Neuronal stem cell (in vitro differentiated cells): ENCODE data around the gene KMO.
A peak's percentile ranks its signal among the peaks of the same experiment; 100 is the strongest.

Source experiments
- DNase-seq: peaks from one replicate; pipeline ENCODE4 v3.0.0-alpha.2; 2013; ENCODE audit warnings: low spot score
- H2AFZ ChIP-seq: one replicate; pipeline ENCODE4 v1.6.1; 2013; ENCODE audit warnings: mild to moderate bottlenecking, low read length, inconsistent platforms
- H2AK5ac ChIP-seq: 2 replicates; pipeline ENCODE4 v1.6.1; 2013; ENCODE audit warnings: low read depth, mild to moderate bottlenecking, inconsistent platforms, low read length, moderate library complexity, mixed read lengths
- H2BK120ac ChIP-seq: 2 replicates; pipeline ENCODE4 v1.6.1; 2013; ENCODE audit warnings: low read depth, mild to moderate bottlenecking, inconsistent platforms, low read length, moderate library complexity, mixed read lengths
- H2BK12ac ChIP-seq: one replicate; pipeline ENCODE4 v1.6.1; 2013; ENCODE audit warnings: low read length, inconsistent platforms
- H2BK15ac ChIP-seq: 2 replicates; pipeline ENCODE4 v1.6.1; 2013; ENCODE audit warnings: mild to moderate bottlenecking, low read length, inconsistent platforms, mixed read lengths
- H2BK5ac ChIP-seq: one replicate; pipeline ENCODE4 v1.6.1; 2013; ENCODE audit warnings: inconsistent platforms, mild to moderate bottlenecking, low read length, moderate library complexity
- H3K14ac ChIP-seq: one replicate; pipeline ENCODE4 v1.6.1; 2013; ENCODE audit warnings: low read length, inconsistent platforms
- H3K18ac ChIP-seq: 2 replicates; pipeline ENCODE4 v1.6.1; 2013; ENCODE audit warnings: low read length, inconsistent platforms
- H3K23ac ChIP-seq: 2 replicates; pipeline ENCODE4 v1.6.1; 2013; ENCODE audit warnings: low read depth, mild to moderate bottlenecking, mixed read lengths, low read length, inconsistent platforms; ENCODE audit not compliant: poor library complexity
- H3K27ac ChIP-seq: replicated peaks from 3 replicates; pipeline ENCODE4 v1.5.1; 2013; ENCODE audit warnings: low read length, inconsistent platforms
- H3K27me3 ChIP-seq, 3 experiments: 2 replicates each; pipeline ENCODE4 v1.6.1; 2013; ENCODE audit warnings: low read length in 3 of 3, mild to moderate bottlenecking in 2 of 3, inconsistent platforms in 1 of 3, low read depth in 1 of 3, mixed read lengths in 1 of 3, moderate library complexity in 1 of 3; ENCODE audit not compliant: control insufficient read depth in 3 of 3, insufficient read depth in 3 of 3
- H3K36me3 ChIP-seq, 2 donors: replicated peaks in 1 of 2; 2 replicates each; pipeline ENCODE4 v1.6.1; 2013; ENCODE audit warnings: low read length in 2 of 2; ENCODE audit not compliant: control insufficient read depth in 2 of 2, insufficient read depth in 2 of 2
- H3K4ac ChIP-seq: 2 replicates; pipeline ENCODE4 v1.6.1; 2013; ENCODE audit warnings: inconsistent platforms, mild to moderate bottlenecking, low read length, moderate library complexity
- H3K4me1 ChIP-seq, 2 donors: 1 replicate in 1 of 2; 2 replicates in 1 of 2; pipeline ENCODE4 v1.6.1; 2013; ENCODE audit warnings: low read length in 2 of 2, low read depth in 1 of 2; ENCODE audit not compliant: control insufficient read depth in 2 of 2, insufficient read depth in 1 of 2
- H3K4me2 ChIP-seq: one replicate; pipeline ENCODE4 v1.6.1; 2013; ENCODE audit warnings: mild to moderate bottlenecking, low read length, inconsistent platforms; ENCODE audit not compliant: insufficient read depth, poor library complexity, severe bottlenecking
- H3K4me3 ChIP-seq, 2 donors: 2 replicates each; pipeline ENCODE4 v1.5.1; 2013; ENCODE audit warnings: low read length in 2 of 2, mild to moderate bottlenecking in 2 of 2, inconsistent platforms in 1 of 2, moderate library complexity in 1 of 2
- H3K79me1 ChIP-seq: one replicate; pipeline ENCODE4 v1.6.1; 2013; ENCODE audit warnings: low read depth, mild to moderate bottlenecking, inconsistent platforms, low read length, moderate library complexity
- H3K9ac ChIP-seq: one replicate; pipeline ENCODE4 v1.6.1; 2013; ENCODE audit warnings: mild to moderate bottlenecking, low read depth, low read length, inconsistent platforms; ENCODE audit not compliant: poor library complexity
- H3K9me3 ChIP-seq, 2 donors: replicated peaks in 1 of 2; 2 replicates each; pipeline versions ENCODE3 to v1.6.1; 2013; ENCODE audit warnings: low read length in 2 of 2, mild to moderate bottlenecking in 2 of 2, inconsistent platforms in 1 of 2, low read depth in 1 of 2, mixed read lengths in 1 of 2, moderate library complexity in 1 of 2; ENCODE audit not compliant: control insufficient read depth in 2 of 2, insufficient read depth in 1 of 2
- H4K8ac ChIP-seq: one replicate; pipeline ENCODE4 v1.6.1; 2013; ENCODE audit warnings: low read depth, mild to moderate bottlenecking, inconsistent platforms, low read length, moderate library complexity
- H4K91ac ChIP-seq: one replicate; pipeline ENCODE4 v1.6.1; 2013; ENCODE audit warnings: low read length, low read depth, mild to moderate bottlenecking, inconsistent platforms; ENCODE audit not compliant: poor library complexity
- WGBS, 2 donors: extraction: QIAGEN DNeasy Blood & Tissue Kit; methylation state at CpG; one replicate each; pipeline ENCODE4 v1.1.7; 2013; ENCODE audit warnings: missing lambda C conversion rate in 2 of 2, mixed read lengths in 1 of 2; ENCODE audit not compliant: insufficient read length in 2 of 2, insufficient replicate concordance in 1 of 2; ENCODE audit errors: extremely low coverage in 2 of 2; 5-methylcytosine and 5-hydroxymethylcytosine counted together

KMO gene

DNA sequence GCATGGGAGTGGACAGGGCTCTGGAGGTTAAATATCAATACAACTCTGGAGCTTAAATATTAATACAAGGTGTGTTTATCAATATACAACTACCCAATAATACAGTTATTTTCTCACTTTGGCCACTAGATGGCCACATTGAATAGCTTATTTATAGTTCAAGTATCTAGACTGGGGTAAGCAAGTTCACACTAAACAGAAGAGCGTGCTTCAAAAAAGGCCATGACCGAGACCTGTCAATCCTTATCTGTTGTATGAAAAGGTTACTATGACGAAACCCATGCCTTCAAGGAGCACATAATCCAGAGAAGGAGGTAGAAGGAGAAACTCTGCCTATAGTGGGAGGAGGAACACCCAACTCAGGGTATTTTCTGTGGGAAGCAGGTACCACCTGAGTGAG lies 78.9 kb downstream of the KMO start:
- no peak overlapping the region for H3K23ac ChIP-seq
- no peak overlapping the region for H4K8ac ChIP-seq
- no peak overlapping the region for H3K27ac ChIP-seq
- H2AFZ ChIP-seq: no peak overlapping the region
- no peak overlapping the region for H3K4ac ChIP-seq
- H3K4me1 ChIP-seq: peaks cover 0 to 2% of the 10 kb centered on the region in 2 donors
- H2BK15ac ChIP-seq: no peak overlapping the region
- DNase-seq: peak; percentile 27
- H3K14ac ChIP-seq: no peak overlapping the region
- H3K4me2 ChIP-seq: no peak overlapping the region
- peaks cover 0 to 5% of the 10 kb centered on the region in 2 donors for H3K9me3 ChIP-seq
- peaks cover 0 to 4% of the 10 kb centered on the region in 2 donors for H3K36me3 ChIP-seq
- H3K79me1 ChIP-seq: no peaks in the 10 kb centered on the region
- H2BK12ac ChIP-seq: no peak overlapping the region
- H4K91ac ChIP-seq: no peak overlapping the region
- H2AK5ac ChIP-seq: no peak overlapping the region
- H3K4me3 ChIP-seq: no peak overlapping the region
- H2BK120ac ChIP-seq: no peak overlapping the region
- no peak overlapping the region for H3K9ac ChIP-seq
- no peaks in the 10 kb centered on the region for H3K27me3 ChIP-seq
- no CpG with 5 or more reads among the region's 3 CpGs for WGBS, 2 donors
- H3K18ac ChIP-seq: no peak overlapping the region
- no peak overlapping the region for H2BK5ac ChIP-seq

GRCh38 chr1:241611736-241612135 lies 79.6 kb downstream of the KMO start:
- Histone ChIP-seq H3K4me1 (peaks cover 0 to 2% of the 10 kb centered on the region in 2 donors), H3K23ac (no peak overlapping the region), H3K27me3 (no peaks in the 10 kb centered on the region), H4K8ac (no peak overlapping the region), H3K9ac (no peak overlapping the region), H3K4me3 (no peak overlapping the region), H3K79me1 (no peaks in the 10 kb centered on the region), H4K91ac (no peak overlapping the region), H2AFZ (no peak overlapping the region), H3K14ac (no peak overlapping the region), H2BK5ac (no peak overlapping the region), H3K9me3 (peaks cover 0 to 5% of the 10 kb centered on the region in 2 donors), H2BK120ac (no peak overlapping the region), H3K36me3 (peaks cover 0 to 4% of the 10 kb centered on the region in 2 donors), H2AK5ac (no peak overlapping the region), H2BK15ac (no peak overlapping the region), H2BK12ac (no peak overlapping the region), H3K27ac (no peak overlapping the region), H3K4ac (no peak overlapping the region), H3K4me2 (no peak overlapping the region), H3K18ac (no peak overlapping the region)
- no peak for DNase-seq
- WGBS, 2 donors: no CpG with 5 or more reads among the region's 1 CpG

DNA sequence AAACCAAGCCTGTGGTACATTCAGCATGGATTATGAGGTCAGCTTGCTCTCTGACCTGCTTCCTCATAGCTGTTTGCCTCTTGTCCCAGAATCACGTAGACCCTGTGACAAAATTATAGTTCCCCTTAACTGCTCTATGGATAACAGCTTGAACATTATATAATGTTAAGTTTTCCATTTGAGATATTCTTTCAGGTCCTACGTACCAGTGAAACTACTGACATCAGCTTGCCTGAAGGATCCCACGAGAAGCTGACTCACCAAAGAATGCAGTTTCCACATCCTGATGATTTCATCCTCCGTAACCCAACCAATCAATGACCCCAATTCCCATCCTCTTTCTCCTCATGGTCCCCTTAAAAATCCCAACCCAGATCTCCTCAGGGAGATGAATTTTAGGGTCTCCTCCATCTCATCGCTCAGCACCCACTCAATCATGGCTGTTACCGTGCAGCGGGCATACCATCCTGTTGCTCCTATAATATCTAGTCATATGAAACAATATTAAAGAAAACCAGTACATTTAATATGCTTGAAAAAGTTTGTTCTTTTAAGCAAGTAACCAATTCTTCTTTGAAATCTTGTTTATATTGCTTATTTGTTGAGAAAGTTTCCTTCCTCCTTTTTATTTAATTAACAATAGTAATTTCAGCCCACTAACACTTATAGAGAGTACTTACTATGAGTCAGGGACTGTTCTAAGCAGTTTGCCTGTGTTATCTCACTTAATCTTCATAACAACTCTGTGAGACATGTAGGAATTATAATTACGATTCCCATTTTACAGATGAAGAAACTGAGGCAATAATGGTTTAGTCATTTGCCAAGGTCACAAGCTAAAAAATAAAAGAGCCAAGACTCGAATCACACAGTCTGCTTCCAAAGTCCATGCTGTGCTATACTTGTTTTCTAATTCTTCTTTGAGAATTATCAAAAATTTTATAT lies 80.6 kb downstream of the KMO start:
- no peak for DNase-seq
- Histone ChIP-seq H3K79me1 (no peaks in the 10 kb centered on the region), H2BK5ac (no peak overlapping the region)

DNA sequence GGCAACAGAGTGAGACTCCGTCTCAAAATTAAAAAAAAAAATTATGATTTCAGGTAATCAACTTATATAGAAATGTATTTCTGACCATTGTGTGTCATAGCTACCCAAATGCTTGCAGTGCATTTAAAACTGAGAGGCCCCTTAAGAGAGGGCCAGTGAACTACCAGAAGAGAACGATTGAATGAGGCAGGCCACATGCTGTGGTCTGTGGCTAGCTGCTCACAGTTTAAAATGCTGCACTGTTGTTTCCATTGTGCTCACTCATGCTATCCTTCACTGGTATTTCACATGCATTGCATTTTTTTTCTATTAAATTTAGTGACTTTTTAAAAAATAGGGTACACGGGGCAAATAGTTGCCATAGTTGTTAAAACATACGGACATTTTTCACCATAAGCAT lies 82.0 kb downstream of the KMO start:
- Histone ChIP-seq H2AFZ (no peak overlapping the region), H2AK5ac (no peak overlapping the region), H3K23ac (no peak overlapping the region), H3K9me3 (peaks cover 0 to 5% of the 10 kb centered on the region in 2 donors), H3K4me1 (peaks cover 0 to 2% of the 10 kb centered on the region in 2 donors), H4K91ac (no peak overlapping the region), H2BK15ac (no peak overlapping the region), H3K9ac (no peak overlapping the region), H2BK12ac (no peak overlapping the region), H3K79me1 (no peaks in the 10 kb centered on the region), H3K27me3 (no peaks in the 10 kb centered on the region), H2BK5ac (no peak overlapping the region), H3K4ac (no peak overlapping the region), H4K8ac (no peak overlapping the region), H3K14ac (no peak overlapping the region), H3K18ac (no peak overlapping the region), H3K4me3 (no peak overlapping the region), H3K27ac (no peak overlapping the region), H3K4me2 (no peak overlapping the region), H2BK120ac (no peak overlapping the region), H3K36me3 (peaks cover 0 to 4% of the 10 kb centered on the region in 2 donors)
- no CpG with 5 or more reads among the region's 4 CpGs for WGBS, 2 donors
- DNase-seq: no peak

More for the DNA sequence above, 80.6 kb downstream of the KMO start:
- H3K4me3 ChIP-seq: no peak overlapping the region
- no peak overlapping the region for H3K23ac ChIP-seq
- peaks cover 0 to 4% of the 10 kb centered on the region in 2 donors for H3K36me3 ChIP-seq
- H2BK120ac ChIP-seq: no peak overlapping the region
- H3K9ac ChIP-seq: no peak overlapping the region
- no peak overlapping the region for H2BK12ac ChIP-seq
- H3K27ac ChIP-seq: no peak overlapping the region
- H2BK15ac ChIP-seq: no peak overlapping the region
- no peak overlapping the region for H2AK5ac ChIP-seq
- no peak overlapping the region for H4K8ac ChIP-seq
- H3K4me1 ChIP-seq: peaks cover 0 to 2% of the 10 kb centered on the region in 2 donors
- no peak overlapping the region for H4K91ac ChIP-seq
- H3K14ac ChIP-seq: no peak overlapping the region
- H2AFZ ChIP-seq: no peak overlapping the region
- WGBS, 2 donors: no CpG with 5 or more reads among the region's 9 CpGs
- no peak overlapping the region for H3K4me2 ChIP-seq
- H3K9me3 ChIP-seq: peaks cover 0 to 5% of the 10 kb centered on the region in 2 donors
- H3K27me3 ChIP-seq: no peaks in the 10 kb centered on the region
- no peak overlapping the region for H3K18ac ChIP-seq
- no peak overlapping the region for H3K4ac ChIP-seq
